GM10266 (cell line): ENCODE results near the gene HMMR.

ENCODE experiments used
- DNase-seq: peaks from one replicate; pipeline ENCODE4 v3.0.0; 2012; ENCODE audit errors: extremely low spot score
- CTCF ChIP-seq: IDR thresholded peaks from 2 replicates; pipeline ENCODE4 v1.5.1; 2012; ENCODE audit warnings: mild to moderate bottlenecking, low read depth; ENCODE audit not compliant: control insufficient read depth, insufficient read depth; ENCODE audit errors: missing control alignments

The HMMR gene

GRCh38 chr5:163478982-163479271 is 18.5 kb downstream of the HMMR start:
- no peak for TF ChIP-seq CTCF
- no peak for DNase-seq

GRCh38 chr5:163489055-163489744 is 28.8 kb downstream of the HMMR start:
- TF ChIP-seq CTCF, result peak; percentile 27
- no peak for DNase-seq

GRCh38 chr5:163489745-163490075 is 29.3 kb downstream of the HMMR start:
- no peak for DNase-seq
- TF ChIP-seq CTCF, result no peak

- TF ChIP-seq CTCF, result no peak
- no peak for DNase-seq
These were observed 35.9 kb downstream of the HMMR start for GRCh38 chr5:163496286-163496685.

- DNase-seq, result no peak
These were observed 36.9 kb downstream of the HMMR start for GRCh38 chr5:163497315-163497714.

GRCh38 chr5:163498886-163499285 is 38.5 kb downstream of the HMMR start:
- DNase-seq, result no peak
- no peak for TF ChIP-seq CTCF

More at GRCh38 chr5:163497315-163497714, 36.9 kb downstream of the HMMR start:
- no peak for TF ChIP-seq CTCF

- no peak for TF ChIP-seq CTCF
- no peak for DNase-seq
These were observed 42.1 kb downstream of the HMMR start for GRCh38 chr5:163502521-163502920.
